Hypothalamus (tissue), 51 donors: Measurements from ENCODE around the gene AGAP3.

ENCODE experiments used
- DNase-seq, 51 donors: peaks; one replicate each; lab custom pipeline; 2025; lab: John Stamatoyannopoulos, UW

The AGAP3 gene

DNA sequence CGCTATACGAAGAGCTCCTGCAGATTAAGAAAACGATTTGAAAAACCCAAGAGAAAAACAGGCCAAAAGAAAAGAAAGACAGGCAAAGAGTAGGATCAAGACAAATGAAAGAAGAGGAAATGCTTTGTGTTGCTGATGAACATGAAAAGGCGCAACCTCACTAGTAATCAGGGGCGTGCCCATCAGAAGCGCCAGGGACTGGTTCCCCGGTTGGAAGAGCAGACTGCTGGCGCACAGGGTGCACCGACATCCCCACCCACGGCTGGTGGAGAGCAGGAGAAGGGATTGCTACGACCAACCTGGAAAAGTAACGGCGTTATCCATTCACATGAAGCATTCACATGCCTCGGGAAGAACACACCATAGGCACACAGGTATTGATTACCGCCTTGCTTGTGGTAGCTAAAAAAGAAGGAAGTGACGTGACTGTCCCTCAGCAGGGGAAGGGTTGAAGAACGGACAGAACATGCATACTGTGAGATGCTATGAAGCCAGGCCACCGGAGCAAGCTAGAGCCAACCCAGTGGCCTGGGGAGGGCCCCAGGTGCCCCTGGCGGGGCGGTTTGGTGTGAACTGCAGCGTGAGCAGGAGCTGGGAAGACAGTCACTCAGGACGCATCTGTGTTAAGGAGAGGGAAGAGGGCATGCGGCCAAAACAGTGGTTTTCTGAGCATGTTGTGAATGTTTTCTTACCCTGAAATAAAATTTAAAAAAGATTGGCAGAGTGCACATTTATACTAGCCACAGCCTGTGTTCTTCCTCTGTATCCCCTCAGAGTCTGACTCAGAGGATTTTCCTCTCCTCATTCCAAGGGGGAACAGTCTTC lies 18.3 kb downstream of the AGAP3 start:
- DNase-seq = no peak

DNA sequence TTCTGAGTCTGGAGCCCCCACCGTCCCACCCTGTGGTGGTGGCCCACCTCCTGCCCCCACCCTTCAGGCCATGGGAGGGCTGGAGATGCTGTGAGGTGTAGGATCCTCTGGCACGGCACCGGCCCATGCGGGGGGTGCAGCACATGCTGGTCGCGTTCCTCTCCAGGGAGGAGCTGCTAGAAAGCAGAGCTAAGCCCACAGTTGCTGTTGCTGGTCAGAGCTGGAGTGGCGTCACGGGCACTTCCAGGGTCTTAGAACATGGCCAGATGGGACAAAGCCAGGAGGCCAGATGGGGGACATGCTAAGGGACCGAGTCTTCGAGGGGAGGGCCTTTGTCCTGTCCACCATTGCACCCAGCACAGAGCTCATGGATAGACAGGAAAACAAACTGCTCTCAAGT lies 21.6 kb downstream of the AGAP3 start:
- DNase-seq = no peak

DNA sequence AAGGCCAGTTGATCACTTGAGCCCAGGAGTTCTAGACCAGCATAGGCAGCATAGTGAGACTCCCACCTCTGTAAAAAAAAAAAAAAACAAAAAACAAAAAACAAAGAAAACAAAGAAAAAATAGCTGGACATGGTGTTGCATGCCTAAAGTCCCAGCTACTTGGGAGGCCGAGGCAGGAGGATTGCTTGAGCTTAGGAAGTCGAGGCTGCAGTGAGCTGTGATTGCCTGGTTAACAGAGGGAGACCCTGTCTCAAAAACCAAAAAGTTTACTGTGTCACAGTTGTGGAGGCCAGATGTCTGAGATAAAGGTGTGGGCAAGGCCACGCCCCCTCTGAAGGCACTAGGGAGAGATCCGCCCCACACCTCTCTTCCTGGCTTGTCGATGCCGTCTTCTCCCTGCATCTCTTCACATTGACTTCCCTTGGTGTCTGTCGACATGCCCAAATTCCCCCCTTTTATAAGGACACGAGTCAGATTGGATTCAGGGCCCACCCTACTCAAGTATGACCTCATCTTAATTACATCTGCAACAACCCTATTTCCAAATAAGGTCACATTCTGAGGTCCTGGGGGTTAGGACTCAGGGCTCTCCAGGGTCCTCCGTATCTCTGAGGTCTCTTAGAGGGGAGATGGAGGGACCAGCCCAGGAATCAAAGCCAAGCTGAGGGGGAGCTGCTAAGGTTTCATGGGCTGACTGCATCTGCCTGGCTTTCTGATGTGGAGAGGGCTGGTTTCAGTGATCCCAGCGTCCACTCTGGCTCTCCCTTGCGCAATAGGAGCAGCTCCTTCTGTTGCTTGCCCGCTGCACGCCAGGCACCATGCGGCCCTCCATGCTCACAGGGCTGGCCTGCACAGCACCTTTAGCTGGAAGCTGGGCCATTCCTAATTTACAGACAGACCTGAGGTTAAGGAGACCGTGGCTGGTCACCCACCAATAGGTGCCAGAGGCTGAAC lies 23.1 kb downstream of the AGAP3 start:
- no peak for DNase-seq

DNA sequence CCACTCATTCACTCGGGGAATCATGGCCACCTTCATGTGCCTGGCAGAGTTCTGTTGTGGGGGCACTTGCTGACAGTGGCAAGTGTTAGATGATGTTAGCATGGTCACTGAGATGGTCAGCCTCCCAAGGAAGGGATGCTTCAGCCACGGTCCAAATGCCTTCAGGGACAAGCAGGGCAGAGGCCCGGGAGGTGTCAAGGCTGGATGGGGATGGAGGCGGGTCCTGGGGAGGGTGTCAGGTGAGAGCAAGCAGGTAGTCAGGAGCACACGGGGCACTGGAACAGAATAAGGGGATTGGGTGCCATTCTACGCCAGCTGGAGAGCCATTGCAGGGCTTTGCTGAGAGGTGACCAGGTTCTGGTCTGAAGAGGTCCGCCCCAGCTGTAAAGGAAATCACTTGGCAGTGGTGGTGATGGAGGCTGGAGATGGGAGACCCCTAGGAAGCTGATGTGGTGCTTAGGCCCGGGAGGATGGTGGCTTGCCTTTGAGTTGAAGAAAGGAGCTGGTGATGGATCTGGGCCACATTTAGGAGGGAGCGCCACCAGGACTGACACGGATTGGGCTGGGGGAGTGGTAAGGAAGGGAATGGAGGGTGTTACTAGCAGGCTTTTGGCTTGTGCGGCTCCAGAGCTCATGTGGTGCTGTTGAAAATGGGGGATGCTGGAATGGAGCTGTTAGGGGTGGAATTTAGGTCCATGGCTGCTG lies 24.1 kb downstream of the AGAP3 start:
- no peak for DNase-seq

DNA sequence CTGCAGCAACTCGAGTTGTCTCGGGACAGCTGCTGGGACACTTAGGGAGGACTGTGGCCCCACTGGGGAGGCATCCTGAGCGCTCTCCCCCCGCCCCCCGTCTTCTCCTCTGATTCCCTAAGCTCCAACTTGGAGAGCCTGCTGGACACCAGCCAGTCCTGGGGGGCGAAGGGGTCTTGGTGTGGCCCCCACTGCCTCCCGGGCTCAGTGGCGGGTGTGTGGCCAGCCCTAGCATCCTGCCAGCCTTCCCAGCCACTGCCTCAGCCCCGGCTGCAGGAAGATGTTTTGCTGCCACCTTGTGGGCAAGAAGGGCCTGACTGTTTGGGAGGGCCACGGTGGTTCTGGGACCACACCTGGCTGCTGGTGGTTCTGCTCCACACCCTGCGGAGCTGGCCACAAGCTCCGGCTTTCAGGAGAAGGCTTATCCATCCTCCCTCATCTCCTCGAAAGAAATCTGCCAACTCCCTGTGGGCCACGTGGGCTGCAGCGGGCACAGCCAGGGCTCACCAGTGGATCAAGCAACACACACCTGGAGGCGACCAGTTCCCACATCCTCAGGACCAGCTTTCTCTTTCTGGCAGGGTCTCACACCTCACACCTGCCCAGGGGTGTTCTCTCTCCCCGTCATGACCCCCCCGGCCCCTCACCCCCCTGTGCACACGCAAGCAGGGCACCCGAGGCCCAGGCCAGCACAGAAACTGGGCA lies 24.8 kb downstream of the AGAP3 start:
- peak in 45 of 51 donors; percentile 19 to 82 (median 59) for DNase-seq

DNA sequence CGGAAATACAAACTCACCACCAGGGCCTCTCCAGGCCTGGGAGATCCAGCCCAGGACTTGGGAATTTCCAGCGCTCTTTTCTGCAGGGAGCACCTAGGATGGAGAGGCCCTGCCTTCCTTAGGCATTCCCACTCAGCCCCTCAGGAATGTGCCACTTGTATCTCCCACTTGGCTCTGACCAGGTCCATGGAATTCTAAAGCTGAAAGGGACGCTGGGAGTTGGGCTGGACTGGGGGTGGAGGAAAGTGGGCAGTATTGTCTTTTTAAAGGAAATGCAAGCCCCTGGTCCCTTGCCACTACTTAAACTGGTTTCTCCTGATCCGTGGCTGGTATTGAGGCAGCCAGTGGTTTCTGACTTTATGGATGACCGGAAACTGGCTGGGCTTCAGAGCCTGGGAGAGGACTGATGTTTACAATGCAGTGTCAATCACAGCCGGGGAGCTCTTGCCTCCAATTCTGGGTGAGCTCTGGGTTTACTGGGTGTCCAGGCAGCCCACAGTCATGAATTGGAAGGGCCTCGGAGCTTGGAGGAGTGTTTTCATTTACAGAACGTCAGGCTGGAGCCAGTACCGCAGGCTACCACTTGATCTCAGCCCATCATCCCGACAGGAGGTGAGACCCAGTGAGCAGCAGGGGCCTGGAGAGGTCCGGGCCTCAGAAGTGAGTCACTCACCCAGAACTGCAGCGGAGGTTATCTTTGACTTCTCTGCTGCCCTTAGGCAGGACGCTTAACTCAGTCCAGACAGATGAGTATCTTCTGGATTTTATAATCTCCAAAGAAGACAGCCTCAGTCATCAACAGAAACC lies 27.3 kb downstream of the AGAP3 start:
- DNase-seq = no peak

DNA sequence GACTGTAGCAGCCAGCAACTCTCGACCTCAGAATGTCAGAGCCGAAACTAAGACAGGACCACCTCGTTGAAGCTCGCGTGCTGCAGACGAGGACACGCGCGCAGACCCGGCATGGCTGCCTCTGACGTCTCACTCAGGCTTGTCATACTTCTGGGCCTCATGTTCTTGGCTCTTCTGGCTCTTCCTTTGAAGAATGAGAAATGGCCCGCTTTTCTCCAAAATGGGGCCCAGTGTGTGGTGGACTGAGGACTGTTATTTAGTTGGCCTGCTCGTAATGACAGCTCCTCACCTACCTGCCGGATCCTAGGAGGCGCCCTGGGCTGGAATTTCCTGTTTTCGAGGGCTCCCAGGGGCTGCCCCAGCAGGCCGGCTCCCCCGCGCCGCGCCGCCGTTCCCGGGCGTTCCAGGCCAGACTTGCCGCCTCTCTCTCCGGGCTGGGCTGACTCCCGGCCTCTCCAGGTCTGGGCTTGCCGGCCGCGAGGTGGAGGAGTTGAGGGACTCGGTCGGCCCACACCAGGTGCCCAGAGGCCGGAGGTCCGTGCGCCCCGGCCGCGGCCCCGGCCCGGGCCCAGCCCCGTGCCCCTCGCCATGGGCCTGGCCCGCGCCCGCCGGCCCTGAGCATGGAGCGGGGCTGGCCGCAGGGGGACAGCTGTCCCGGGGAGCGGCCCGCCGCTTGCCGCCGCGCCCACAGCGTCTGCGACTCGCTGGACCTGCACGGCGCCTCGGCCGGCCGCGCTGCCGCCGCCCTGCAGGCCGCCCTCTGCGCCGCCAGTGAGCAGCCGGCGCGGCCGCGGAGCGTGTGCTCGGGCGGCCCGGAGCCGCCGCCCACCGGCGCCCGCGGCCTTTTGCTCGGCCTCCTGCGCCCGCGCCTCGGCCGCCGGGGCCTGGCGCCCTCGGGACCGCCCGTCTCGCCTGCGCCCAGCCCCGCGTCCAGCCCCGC lies 28.1 kb downstream of the AGAP3 start:
- no peak for DNase-seq

DNA sequence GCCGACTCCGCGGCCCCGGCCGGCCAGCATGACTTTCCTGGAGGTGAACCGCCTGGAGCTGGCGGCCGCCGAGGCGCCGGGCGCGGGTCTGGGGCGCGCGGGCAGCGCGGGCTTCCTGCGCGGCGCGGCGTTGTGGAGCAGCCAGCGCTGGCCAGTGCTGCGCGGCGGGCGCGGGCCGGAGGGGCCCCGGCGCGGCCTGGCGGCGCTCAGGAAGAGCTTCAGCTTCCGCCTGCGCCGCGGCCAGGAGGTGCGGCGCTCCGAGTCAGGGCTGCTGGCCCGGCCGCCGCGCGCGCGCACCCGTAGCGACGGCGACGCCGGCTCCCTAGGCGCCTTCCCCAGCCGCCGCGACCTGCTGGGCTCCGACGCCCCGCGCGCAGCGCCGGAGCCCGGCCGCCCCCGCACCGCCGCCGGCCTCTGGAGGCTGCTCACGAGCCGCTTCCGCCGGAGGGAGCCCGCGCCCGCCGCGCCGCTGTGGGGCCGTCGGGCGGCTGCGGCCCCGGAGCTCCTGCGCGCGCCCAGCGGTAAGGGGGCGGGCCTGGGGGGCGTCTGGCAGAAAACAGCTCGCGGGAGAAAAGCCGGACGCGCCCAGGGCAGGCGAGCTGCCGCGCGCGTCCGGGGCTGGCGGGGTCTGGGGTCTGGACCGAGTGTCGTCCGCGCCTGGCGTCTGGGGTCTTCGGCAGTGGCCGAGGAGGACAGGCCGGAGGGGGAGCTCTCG lies 29.0 kb downstream of the AGAP3 start:
- peak in 1 of 51 donors; percentile 46 for DNase-seq

DNA sequence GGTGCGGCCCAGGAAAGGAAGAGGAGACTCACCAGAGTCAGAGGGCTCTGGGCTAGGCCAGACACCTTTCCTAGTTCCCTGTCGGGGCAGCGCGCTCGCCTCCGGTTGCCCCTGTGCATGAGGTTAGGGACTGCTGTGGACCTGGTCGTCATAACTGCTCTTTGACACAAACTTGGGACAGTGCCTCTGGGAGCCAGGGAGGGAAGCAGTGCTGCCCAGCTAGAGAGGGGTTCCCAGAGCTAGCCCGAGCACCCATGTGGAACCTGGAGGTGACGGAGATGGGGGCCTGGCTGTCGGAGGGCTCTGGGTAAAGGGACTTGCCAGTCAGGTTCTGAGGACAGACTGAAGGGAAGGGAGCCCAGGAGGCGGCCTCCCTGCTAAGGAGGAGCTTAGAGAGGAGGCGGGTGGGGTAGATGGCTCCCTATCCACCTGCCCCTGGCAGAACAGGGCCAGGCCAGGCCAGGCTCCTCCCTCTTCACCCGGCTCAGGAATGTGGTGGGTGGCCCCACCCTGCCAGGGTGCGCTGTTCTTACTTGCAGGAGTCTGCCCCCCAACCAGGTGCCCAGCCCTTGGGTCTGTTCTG lies 29.7 kb downstream of the AGAP3 start:
- DNase-seq = no peak

DNA sequence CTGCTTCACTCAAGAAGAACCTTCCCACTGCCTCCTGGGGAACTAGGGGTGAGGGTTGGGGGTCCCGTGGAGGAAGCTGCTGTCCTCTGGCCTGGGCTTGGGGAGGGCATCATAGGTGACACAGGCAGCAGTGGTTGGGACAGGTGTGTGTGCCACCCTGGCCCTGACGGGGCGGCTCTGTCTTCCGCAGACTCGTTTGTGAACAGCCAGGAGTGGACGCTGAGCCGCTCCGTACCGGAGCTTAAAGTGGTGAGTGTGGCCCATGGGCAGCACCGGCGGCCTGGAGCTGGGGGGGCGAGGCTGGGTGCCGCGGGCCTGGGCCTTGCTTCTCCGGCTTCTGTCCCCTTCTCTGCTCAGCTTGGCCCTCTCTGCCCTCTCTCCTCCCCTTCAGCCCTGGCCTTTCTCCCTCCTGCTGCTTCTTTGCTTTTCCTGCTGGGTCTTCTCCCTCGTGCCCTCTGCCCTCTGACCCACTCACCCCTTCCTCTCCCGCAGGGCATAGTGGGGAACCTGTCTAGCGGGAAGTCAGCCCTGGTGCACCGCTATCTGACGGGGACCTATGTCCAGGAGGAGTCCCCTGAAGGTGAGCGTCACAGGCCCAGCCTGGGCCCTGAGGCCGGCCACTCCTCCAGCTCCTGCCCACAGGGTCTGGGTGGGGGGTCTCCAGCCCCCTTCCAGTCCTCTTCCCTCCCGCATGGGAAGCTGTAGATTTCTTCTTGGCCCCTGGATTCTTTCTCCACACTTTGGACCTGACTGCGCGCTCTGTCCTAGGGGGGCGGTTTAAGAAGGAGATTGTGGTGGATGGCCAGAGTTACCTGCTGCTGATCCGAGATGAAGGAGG lies 30.5 kb downstream of the AGAP3 start:
- DNase-seq = no peak

DNA sequence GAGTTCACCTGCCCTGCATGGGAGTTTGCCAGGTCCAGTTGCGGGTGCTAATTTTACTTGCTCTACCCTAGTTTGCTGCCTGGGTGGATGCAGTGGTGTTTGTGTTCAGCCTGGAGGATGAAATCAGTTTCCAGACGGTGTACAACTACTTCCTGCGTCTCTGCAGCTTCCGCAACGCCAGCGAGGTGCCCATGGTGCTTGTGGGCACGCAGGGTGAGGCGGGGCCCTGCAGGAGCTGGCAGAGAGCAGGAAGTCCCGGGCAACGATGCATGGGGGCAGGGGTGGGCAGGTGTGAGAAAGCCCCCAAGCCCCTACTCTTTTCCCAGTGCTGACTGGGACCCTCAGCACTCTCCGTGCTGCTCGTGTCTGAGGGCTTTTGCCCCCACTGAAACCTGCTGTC lies 31.3 kb downstream of the AGAP3 start:
- no peak for DNase-seq

DNA sequence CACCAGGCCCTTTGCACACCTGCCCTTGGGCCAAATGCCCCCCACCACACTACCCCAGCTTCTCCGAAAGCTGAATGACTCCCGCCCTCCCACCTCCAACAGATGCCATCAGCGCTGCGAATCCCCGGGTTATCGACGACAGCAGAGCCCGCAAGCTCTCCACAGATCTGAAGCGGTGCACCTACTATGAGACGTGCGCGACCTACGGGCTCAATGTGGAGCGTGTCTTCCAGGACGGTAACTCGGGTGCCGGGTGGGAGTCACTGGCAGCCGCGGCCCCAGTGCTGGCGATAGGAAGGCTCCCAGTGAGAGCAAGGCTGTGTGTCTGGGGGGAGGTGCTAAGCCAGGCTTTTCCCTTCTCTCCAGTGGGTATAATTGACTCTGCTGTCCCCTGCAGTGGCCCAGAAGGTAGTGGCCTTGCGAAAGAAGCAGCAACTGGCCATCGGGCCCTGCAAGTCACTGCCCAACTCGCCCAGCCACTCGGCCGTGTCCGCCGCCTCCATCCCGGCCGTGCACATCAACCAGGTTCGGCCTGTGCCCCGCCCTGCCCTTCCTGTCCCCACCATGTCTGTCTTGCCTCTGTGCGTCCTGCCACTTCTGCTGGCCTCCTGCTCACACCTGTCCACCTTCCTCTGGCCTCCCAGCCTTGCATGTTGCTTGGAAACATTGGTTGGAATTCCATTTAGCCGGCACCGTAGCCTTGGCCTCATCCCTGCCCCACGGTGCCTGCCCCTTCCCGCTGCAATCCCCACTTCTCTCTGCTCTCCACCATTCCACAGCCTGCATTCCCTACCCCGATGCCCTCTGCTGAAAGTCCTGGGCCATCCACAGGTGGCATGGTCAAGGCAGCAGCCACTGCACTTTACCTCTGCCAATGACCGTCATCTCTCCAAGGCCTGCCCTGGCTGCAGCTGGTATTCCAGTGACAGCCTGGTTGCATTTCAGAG lies 32.1 kb downstream of the AGAP3 start:
- no peak for DNase-seq

DNA sequence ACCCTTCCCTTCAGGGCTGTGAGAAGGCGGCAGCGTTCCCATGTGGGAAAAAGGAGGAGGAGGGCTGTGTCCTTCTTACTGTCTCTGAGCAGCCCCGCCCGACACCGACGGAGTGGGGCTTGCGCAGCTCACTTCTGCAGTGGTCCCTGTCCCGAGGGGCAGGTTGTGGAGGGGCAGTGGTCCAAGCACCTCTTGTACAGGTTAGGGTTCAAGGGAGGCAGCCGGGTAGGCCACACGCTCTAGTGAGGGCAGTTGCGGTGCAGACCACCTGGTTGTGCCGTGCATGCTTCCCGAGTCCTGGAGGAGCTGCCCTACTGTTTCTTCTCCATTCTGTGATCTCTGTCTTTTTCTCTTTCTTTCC lies 32.8 kb downstream of the AGAP3 start:
- no peak for DNase-seq

DNA sequence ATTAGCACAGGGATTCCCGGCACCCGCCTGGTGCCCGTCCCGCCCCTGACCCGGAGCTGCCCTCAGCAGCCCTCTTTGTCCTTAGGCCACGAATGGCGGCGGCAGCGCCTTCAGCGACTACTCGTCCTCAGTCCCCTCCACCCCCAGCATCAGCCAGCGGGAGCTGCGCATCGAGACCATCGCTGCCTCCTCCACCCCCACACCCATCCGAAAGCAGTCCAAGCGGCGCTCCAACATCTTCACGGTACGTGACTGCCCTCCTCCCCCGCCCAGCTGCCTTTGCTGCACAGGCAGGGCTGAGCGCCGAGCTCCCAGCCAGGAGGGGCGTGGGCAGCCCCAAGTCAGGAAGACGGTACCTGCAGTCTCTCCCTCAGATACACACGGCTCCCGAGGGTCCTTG lies 33.6 kb downstream of the AGAP3 start:
- peak in 3 of 51 donors; percentile 12 to 67 (median 18) for DNase-seq

DNA sequence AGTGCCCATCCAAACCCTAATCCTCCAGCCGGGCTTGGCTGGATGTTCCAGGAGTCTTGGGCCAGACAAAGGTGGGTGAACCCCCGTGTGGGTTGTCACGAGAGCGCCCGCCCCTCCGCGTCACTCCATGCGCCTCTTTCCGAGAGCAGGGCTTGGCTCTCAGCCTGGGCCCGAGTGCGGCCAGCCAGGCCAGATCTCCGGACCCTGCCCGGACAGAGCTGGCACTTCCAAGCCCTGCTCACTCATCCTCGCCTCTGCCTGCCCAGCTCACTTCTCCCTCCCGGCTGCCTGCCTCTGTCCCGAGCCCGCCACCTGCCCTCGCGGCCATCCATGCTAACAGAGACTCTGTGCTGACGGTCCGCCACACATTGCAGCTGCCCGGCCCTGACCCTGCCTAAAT lies 34.6 kb downstream of the AGAP3 start:
- DNase-seq = peak in 37 of 51 donors; percentile 6 to 78 (median 45)
